GM21619 (cell line): ENCODE data around the gene E2F2.

Source experiments
- ATAC-seq: cut with Tn5 transposase; IDR thresholded peaks from one replicate; pipeline ENCODE4 v1.9.1; 2021; ENCODE audit not compliant: unreplicated experiment

E2F2 gene

DNA sequence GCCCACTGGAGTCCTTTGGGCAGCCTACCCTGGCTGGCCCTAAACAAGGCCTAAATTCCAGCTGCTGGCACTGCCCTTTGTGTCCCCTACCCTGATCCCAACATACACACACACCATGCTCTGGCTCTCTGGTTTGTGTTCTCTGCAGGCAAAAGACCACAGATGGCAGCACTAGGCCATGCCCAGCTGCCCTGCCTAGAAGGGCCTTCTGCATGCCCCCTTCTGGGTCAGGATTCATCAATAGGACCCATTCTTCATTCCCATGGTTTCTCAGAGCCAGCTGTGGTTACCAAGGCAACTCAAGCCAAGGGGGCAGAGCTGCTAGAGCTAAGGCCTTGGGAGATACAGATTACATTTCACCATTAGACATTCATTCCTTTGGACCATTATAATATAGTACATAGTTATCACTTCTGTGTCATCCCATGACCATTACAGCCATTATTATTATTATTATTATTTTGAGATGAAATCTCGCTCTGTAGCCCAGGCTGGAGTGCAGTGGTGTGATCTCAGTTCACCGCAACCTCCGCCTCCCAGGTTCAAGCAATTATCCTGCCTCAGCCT lies 64.5 kb downstream of the E2F2 start:
- ATAC-seq = no peak

- no peak for ATAC-seq
These were observed 67.7 kb downstream of the E2F2 start for GRCh38 chr1:23463286-23463685.

- no peak for ATAC-seq
These were observed 68.3 kb downstream of the E2F2 start for GRCh38 chr1:23462766-23463165.

GRCh38 chr1:23461050-23461449 lies 70.0 kb downstream of the E2F2 start:
- no peak for ATAC-seq

DNA sequence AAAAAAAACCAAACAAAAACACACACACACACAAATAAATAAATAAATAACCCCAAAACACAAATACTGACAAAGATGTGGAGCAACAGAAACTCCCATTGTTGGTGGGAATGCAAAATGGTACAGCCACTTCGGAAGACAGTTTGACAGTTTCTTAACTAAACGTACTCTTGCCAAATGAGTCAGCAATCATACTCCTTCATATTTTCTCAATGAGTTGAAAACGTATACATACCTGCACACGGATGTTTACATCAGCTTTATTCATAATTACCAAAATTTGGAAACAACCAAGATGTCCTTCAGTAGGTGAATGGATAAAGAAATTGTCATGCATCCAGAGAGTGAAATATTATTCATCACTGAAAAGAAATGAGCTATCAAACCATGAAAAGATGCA lies 70.5 kb downstream of the E2F2 start:
- ATAC-seq = no peak

DNA sequence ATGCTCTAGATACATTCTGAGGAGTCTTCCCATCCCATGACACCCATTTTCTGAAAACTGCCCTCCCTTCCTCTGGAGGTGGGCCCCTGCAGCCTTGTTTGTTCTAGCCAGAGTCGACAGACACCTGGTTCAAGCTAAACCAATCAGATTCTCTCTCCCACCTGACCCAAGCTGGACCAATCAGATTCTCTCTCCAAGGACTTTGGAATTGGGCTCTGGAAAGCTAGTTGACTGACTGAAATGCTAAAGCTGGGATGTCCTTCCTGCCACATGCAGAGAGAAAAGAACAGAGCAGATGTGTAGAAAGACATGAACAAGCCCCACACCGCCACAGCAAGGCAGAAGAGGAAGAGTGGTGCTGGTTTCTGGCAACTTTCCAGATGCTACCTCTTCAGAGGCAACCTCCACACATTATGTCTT lies 71.7 kb downstream of the E2F2 start:
- ATAC-seq = no peak
